HG03196 (cell line): ENCODE measurements around the gene CASKIN1.

Experiments used
- ATAC-seq: cut with Tn5 transposase; IDR thresholded peaks from one replicate; pipeline ENCODE4 v1.9.1; 2021; ENCODE audit not compliant: unreplicated experiment

CASKIN1 gene

GRCh38 chr16:2232094-2232990 is 35.9 kb upstream of the CASKIN1 start:
- ATAC-seq, result no peak

- ATAC-seq, result no peak
These were observed 34.9 kb upstream of the CASKIN1 start for GRCh38 chr16:2231016-2231931.

- no peak for ATAC-seq
These were observed 34.0 kb upstream of the CASKIN1 start for GRCh38 chr16:2230376-2230775.

GRCh38 chr16:2229632-2230250 is 33.3 kb upstream of the CASKIN1 start:
- no peak for ATAC-seq

- no peak for ATAC-seq
These were observed 32.7 kb upstream of the CASKIN1 start for GRCh38 chr16:2229091-2229490.

GRCh38 chr16:2228161-2228824 is 31.9 kb upstream of the CASKIN1 start:
- ATAC-seq, result no peak

- ATAC-seq, result no peak
These were observed 30.5 kb upstream of the CASKIN1 start for GRCh38 chr16:2226918-2227317.

- ATAC-seq, result no peak
These were observed 29.9 kb upstream of the CASKIN1 start for GRCh38 chr16:2226245-2226793.

GRCh38 chr16:2223942-2224486 is 27.6 kb upstream of the CASKIN1 start:
- ATAC-seq, result peak; percentile 7

- ATAC-seq, result peak; percentile 92
These were observed 27.0 kb upstream of the CASKIN1 start, which contains the start of gene E4F1 for GRCh38 chr16:2223221-2223941. TSS of gene E4F1 (plus strand) at chr16:2223591. CDS start at chr16:2223614, 23 bp downstream.

- no peak for ATAC-seq
These were observed 19.9 kb upstream of the CASKIN1 start for GRCh38 chr16:2216330-2216729.

- peak; percentile 74 for ATAC-seq
These were observed 18.2 kb upstream of the CASKIN1 start, which contains the start of gene PGP for GRCh38 chr16:2214719-2214968. TSS of gene PGP (minus strand) at chr16:2214840. CDS start at chr16:2214777, 63 bp downstream.

- no peak for ATAC-seq
These were observed 17.7 kb upstream of the CASKIN1 start for GRCh38 chr16:2213817-2214718.

- ATAC-seq, result no peak
These were observed 16.2 kb upstream of the CASKIN1 start for GRCh38 chr16:2212362-2213324.

- no peak for ATAC-seq
These were observed 15.5 kb upstream of the CASKIN1 start for GRCh38 chr16:2211923-2212347.

GRCh38 chr16:2210386-2211365 is 14.3 kb upstream of the CASKIN1 start, which contains the start of gene BRICD5:
TSS of gene BRICD5 (minus strand) at chr16:2210863. CDS start at chr16:2210833, 30 bp downstream.
- ATAC-seq, result no peak
